Thymus (tissue), 11 donors: ENCODE data around the gene ZBTB7C. TPM values are rescaled to one million over a fixed set of nuclear protein-coding genes. Genes with fewer than 3 reads are reported as not detected.

Experiments
- DNase-seq, 9 donors: peaks; one replicate each; pipeline ENCODE4 v3.0.0-alpha.2; 2013; ENCODE audit warnings: low spot score in 9 of 9, low read depth in 6 of 9, missing footprints in 1 of 9
- H3K27ac ChIP-seq, 2 donors: one replicate each; pipeline ENCODE4 v1.5.1; 2013; ENCODE audit warnings: control low read depth in 1 of 2, low read depth in 1 of 2, low read length in 1 of 2, mild to moderate bottlenecking in 1 of 2, moderate library complexity in 1 of 2
- H3K27me3 ChIP-seq, 2 donors: one replicate each; pipeline ENCODE4 v1.5.1; 2013; ENCODE audit warnings: low read length in 1 of 2; ENCODE audit not compliant: control insufficient read depth in 2 of 2, insufficient read depth in 1 of 2
- H3K36me3 ChIP-seq, 2 donors: one replicate each; pipeline ENCODE4 v1.5.1; 2013; ENCODE audit warnings: low read length in 1 of 2, mild to moderate bottlenecking in 1 of 2, moderate library complexity in 1 of 2; ENCODE audit not compliant: control insufficient read depth in 2 of 2, insufficient read depth in 2 of 2
- H3K4me1 ChIP-seq, 2 donors: one replicate each; pipeline ENCODE4 v1.5.1; 2013; ENCODE audit warnings: low read length in 2 of 2; ENCODE audit not compliant: control insufficient read depth in 2 of 2, insufficient read depth in 2 of 2
- H3K4me3 ChIP-seq, 2 donors: one replicate each; pipeline ENCODE4 v1.5.1; 2013; ENCODE audit warnings: low read length in 2 of 2, control low read depth in 1 of 2, mild to moderate bottlenecking in 1 of 2
- H3K9me3 ChIP-seq, 2 donors: one replicate each; pipeline ENCODE4 v1.5.1; 2013; ENCODE audit warnings: low read length in 1 of 2, mild to moderate bottlenecking in 1 of 2; ENCODE audit not compliant: control insufficient read depth in 2 of 2, insufficient read depth in 1 of 2
- WGBS: extraction: QIAGEN DNeasy Blood & Tissue Kit; methylation state at CpG from one replicate; pipeline ENCODE4 v1.1.7; 2013; 5-methylcytosine and 5-hydroxymethylcytosine counted together
- polyA plus RNA-seq: library from polyadenylated mRNA; stranded (reverse); fragments of 200-250 nt; gene quantifications from one replicate; pipeline ENCODE4 v1.2.3, GENCODE V29; 2013
- total RNA-seq: library from RNA; stranded (reverse); fragments of 120-200 nt; gene quantifications from one replicate; pipeline ENCODE4 v1.2.4, GENCODE V29; 2013
- donor health status: healthy.

The ZBTB7C gene
- total and polyA plus RNA-seq, 2 donors, result 0.14 to 0.73 TPM

DNA sequence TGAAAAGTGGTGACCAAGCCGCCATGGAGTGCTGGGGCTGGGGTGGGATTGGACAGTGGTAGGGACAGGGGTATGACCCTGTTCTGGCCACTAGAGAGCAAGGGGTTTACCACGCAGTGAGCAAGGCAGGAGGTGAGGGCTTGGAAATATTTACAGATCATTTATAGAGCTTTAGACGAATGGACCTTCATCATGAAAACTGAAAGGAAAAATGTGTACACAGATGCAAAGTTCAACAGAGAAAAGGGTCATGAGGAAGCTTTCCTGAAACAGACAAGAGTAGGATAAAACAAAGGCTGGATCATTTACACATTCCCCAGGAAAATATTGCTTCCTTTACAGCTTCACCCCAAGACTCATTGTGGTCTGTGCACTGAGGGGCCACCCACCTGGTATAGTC is 348.2 kb downstream of the ZBTB7C start:
- DNase-seq, result no peak
- Histone ChIP-seq H3K9me3 (no peaks in the 10 kb centered on the region), H3K27me3 (peaks cover 0 to 29% of the 10 kb centered on the region in 2 donors), H3K27ac (no peak overlapping the region), H3K4me1 (no peaks in the 10 kb centered on the region), H3K36me3 (no peaks in the 10 kb centered on the region), H3K4me3 (no peak overlapping the region)
- whole genome bisulfite sequencing, result 84% methylated on average over 3 of the region's 3 CpGs

DNA sequence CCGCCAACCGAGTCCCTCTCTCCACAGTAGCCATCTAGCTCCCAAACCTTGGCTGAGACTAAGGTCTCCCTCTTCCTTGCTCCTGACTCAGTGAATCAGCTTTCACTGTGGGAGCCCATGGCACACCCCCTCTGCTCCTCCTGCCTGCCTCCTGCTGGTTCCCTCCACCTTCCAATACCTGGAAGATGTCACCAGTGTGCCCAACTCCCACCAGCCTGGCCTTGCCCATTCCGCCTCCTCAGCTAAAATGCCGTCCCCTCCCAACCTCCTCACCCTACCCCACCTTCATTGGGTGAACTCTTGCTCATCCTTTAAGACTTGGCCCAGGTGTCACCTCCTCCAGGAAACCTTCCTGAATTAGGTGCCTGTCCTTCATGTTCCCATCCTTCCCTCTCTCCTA is 348.8 kb downstream of the ZBTB7C start:
- H3K27ac ChIP-seq, result no peak overlapping the region
- no peaks in the 10 kb centered on the region for H3K4me1 ChIP-seq
- WGBS, result 87% methylated on average over 4 of the region's 4 CpGs

DNA sequence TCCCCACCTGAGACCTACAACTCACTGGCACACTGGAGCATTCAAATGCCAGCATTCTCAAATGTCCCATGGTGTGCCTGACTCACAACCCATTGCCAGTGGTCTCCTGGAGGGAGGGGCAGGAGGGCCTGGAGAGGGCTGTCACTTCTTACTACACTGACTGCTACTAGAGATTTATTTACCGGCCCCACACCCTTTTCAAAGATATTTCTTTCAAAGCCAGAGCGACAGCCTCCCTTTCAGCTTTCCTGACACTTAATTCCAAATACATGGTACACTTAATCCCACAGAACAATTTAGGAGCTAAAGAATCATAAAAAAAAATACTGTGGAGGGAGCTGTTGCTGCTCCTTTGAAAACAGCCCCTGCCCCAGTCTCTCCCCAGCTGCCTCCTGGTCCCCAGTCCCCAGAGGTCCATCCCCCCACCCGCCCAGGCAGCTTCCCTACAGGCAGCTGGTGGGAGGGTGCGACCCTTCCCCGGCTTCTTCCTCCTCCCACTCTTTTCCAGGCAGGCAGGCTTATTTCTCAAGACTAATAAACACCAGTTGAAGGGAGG is 349.6 kb downstream of the ZBTB7C start:
- Histone ChIP-seq H3K4me3 (no peak overlapping the region), H3K9me3 (no peaks in the 10 kb centered on the region), H3K36me3 (no peaks in the 10 kb centered on the region), H3K27ac (no peak overlapping the region), H3K27me3 (peaks cover 0 to 39% of the 10 kb centered on the region in 2 donors), H3K4me1 (no peaks in the 10 kb centered on the region)
- DNase-seq, result no peak
- 28% methylated on average over 5 of the region's 5 CpGs for WGBS

More for the DNA sequence above, 348.8 kb downstream of the ZBTB7C start:
- H3K36me3 ChIP-seq, result no peaks in the 10 kb centered on the region
- H3K4me3 ChIP-seq, result no peak overlapping the region
- H3K27me3 ChIP-seq, result peaks cover 0 to 34% of the 10 kb centered on the region in 2 donors
- DNase-seq, result no peak
- H3K9me3 ChIP-seq, result no peaks in the 10 kb centered on the region

DNA sequence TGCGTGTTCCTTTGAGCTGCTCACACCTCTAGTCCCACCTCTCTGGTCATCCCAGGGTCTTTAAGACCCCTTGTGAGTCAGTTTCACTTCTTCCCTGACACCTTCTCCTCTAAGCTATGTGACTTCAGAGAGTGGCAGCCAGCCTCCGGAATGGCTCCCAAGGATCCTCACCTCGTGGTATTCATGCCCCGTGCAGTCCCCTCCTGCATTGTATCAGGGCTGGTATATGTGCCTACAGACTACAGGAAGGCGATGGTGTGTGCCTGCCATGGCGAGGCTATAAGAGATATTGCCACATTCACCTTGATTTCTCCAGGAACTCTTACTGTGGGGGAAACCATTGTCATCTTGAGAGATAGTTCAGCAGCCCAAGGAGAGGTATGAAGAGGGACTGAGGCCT is 350.7 kb downstream of the ZBTB7C start:
- H3K27ac ChIP-seq, result no peak overlapping the region
- no peaks in the 10 kb centered on the region for H3K36me3 ChIP-seq
- peaks cover 0 to 1% of the 10 kb centered on the region in 2 donors for H3K9me3 ChIP-seq
- H3K4me1 ChIP-seq, result no peaks in the 10 kb centered on the region
- no peak overlapping the region for H3K4me3 ChIP-seq
- no peak for DNase-seq
- peaks cover 0 to 48% of the 10 kb centered on the region in 2 donors for H3K27me3 ChIP-seq
- 88% methylated on average over 6 of the region's 6 CpGs for WGBS

DNA sequence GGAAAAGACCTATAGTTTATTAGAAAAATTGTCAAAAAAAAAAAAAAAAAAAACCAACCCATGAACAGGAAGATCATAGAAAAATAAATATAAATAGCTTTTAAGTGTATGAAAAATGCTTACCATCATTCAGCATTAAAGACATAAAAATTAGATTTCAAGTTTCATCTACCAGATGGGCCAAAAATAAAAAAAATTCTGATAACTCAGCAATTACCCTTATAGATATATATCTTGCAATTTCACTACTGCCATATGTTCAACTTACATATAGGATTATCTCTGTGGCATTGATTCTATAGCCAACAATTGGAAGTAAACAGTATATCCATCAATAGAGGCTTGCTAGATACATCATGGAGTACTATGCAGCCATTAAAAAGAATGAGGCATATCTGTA is 352.2 kb downstream of the ZBTB7C start:
- no peak for DNase-seq
- Histone ChIP-seq H3K27me3 (peaks cover 0 to 51% of the 10 kb centered on the region in 2 donors), H3K4me1 (no peaks in the 10 kb centered on the region), H3K4me3 (no peak overlapping the region), H3K9me3 (peaks cover 0 to 1% of the 10 kb centered on the region in 2 donors), H3K27ac (no peak overlapping the region), H3K36me3 (no peaks in the 10 kb centered on the region)

DNA sequence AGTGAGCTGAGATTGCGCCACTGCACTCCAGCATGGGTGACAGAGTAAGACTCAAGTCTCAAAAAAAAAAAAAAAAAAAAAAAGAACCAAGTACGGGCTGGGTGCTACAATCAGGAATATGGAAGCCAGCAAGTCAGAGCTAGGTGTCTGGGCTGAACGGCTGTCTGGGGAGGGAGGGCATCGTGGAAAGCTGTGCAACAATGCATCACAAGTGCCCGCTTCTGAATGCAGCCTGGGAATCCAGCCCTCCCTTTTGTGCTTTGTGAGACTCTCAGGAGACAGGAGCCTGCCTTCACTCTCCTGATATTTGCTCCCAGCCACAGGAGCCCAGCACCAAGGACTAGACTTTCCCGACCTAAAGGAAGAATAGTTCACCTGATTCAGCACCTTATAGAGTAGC is 353.8 kb downstream of the ZBTB7C start:
- H3K36me3 ChIP-seq, result no peaks in the 10 kb centered on the region

DNA sequence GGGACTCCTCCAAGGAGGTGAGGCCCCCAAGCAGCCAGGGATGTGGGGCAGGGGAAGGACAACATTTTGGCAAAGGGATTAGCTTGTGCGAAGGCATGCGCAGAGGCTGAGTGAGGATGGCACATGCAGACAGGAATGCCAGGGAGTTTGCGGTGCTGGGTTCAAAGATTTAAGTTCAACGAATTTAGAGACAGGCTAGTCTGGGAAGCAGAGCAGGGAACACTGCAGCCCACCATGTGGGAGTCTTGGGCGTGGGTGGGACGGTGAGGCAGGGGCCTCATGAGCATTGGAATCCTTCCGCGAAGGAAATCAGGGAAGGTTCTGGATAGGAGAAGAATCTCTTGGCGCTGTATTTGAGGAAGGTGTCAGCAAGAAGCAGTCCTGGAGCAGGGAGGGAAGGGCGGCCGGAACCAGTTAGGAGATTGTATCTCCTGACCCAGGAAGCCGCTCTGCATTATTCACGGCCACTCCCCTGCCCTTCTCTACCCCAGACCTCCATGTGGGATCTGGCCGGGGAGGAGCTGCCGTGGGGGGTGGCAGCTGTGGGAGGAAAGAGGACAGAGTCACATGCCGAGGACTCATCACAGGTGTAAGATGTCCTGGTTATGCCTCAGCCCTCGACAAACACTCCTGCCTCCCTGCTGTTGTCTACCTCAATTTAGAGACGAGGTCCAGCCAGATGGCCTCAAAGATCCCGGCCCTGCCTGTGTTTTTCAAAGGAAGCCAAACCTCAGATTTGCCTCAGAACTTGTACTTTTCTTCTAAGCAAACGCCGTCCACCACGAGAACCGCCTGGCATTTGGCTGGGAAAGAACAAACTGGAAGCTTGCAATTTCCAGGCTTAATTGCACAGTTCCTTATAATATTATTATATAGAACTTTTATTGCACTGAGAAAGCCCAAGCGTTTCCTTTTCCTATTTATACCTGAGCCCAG is 355.0 kb downstream of the ZBTB7C start:
- no peak for DNase-seq
- peaks cover 0 to 40% of the 10 kb centered on the region in 2 donors for H3K27me3 ChIP-seq
- no peak overlapping the region for H3K4me3 ChIP-seq
- peaks cover 0 to 1% of the 10 kb centered on the region in 2 donors for H3K9me3 ChIP-seq
- H3K4me1 ChIP-seq, result no peaks in the 10 kb centered on the region
- WGBS, result 52% methylated on average over 24 of the region's 24 CpGs
- H3K27ac ChIP-seq, result no peak overlapping the region
- no peaks in the 10 kb centered on the region for H3K36me3 ChIP-seq

More for the DNA sequence above, 353.8 kb downstream of the ZBTB7C start:
- Histone ChIP-seq H3K9me3 (peaks cover 0 to 1% of the 10 kb centered on the region in 2 donors), H3K27ac (no peak overlapping the region), H3K4me3 (no peak overlapping the region), H3K4me1 (no peaks in the 10 kb centered on the region), H3K27me3 (peaks cover 0 to 49% of the 10 kb centered on the region in 2 donors)
- WGBS, result 88% methylated on average over 6 of the region's 6 CpGs
- DNase-seq, result no peak

DNA sequence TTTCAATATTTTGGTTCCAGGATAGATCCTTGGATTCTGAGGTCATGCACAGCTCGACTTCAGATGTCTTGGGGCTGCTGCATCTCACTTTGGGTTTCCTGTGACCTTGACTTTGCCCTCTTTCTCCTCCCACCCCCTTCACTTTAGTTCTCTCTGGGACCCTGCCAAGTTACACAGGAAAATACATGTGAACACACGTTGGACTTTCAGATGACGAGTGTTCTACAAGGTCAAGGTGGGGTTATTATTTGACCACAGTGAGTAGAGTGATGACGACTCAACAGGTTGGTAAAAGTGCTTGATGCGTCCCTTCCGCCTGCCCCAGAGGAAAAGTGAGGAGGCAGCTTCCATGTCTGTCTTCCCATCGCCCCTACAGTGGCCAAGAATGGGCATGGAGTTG is 356.3 kb downstream of the ZBTB7C start:
- 80% methylated on average over 7 of the region's 7 CpGs for WGBS
- Histone ChIP-seq H3K36me3 (no peaks in the 10 kb centered on the region), H3K27ac (no peak overlapping the region), H3K9me3 (peaks cover 0 to 1% of the 10 kb centered on the region in 2 donors), H3K4me3 (no peak overlapping the region), H3K4me1 (no peaks in the 10 kb centered on the region), H3K27me3 (peaks cover 0 to 33% of the 10 kb centered on the region in 2 donors)
- no peak for DNase-seq
